Left kidney (tissue), 8 donors: Measurements from ENCODE around the gene OR10J1. TPM values are rescaled to one million over a fixed set of nuclear protein-coding genes. Genes with fewer than 3 reads are reported as not detected.
"Not testable (repeated sequence)": the region's sequence is repeated elsewhere in the genome, so short reads cannot be mapped to it uniquely, and the experiment has no call there.

Experiments used
- DNase-seq: peaks from one replicate; pipeline ENCODE4 v3.0.0-alpha.2; 2013
- long read RNA-seq, 8 donors: transcript quantifications; one replicate each; lab custom pipeline, GENCODE V29; 2026
- polyA plus RNA-seq: library from polyadenylated mRNA; unstranded; fragments of 120-200 nt; gene quantifications from one replicate; pipeline ENCODE4 v1.2.1, GENCODE V29; 2013; ENCODE audit not compliant: insufficient read length

The OR10J1 gene, protein sequence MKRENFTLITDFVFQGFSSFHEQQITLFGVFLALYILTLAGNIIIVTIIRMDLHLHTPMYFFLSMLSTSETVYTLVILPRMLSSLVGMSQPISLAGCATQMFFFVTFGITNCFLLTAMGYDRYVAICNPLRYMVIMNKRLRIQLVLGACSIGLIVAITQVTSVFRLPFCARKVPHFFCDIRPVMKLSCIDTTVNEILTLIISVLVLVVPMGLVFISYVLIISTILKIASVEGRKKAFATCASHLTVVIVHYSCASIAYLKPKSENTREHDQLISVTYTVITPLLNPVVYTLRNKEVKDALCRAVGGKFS
- 0.03 TPM for polyA plus RNA-seq
- long read RNA-seq, donor 1, result 0 reads
- long read RNA-seq, donor 2, result 0 reads
- long read RNA-seq, donor 3, result 0 reads
- long read RNA-seq, donor 4, result 0 reads
- long read RNA-seq, donor 5, result 0 reads
- long read RNA-seq, donor 6, result 0 reads
- long read RNA-seq, donor 7, result 0 reads
- long read RNA-seq, donor 8, result 0 reads

DNA sequence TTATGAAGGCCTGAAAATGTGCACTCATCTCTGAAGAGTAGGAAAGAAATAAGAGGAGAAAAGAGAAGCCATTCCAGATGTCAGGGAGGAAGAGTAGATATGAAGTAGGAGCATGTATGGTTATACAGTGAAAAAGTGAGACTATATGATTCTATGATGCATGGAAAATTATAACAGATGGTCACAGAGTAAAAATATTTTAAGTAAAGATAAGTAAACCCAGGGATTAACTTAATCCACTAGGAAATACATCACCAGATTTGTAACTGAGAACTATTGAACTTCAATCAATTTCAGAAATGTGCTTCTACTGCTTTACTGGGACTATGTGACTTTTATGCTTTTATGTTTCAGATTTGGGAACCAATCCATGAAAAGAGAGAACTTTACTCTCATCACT, at the start of gene OR10J1:
TSS of gene OR10J1 (plus strand) at position 301 of the 400 bp plus-strand sequence. CDS start at position 371, 70 bp downstream.
- no peak for DNase-seq

DNA sequence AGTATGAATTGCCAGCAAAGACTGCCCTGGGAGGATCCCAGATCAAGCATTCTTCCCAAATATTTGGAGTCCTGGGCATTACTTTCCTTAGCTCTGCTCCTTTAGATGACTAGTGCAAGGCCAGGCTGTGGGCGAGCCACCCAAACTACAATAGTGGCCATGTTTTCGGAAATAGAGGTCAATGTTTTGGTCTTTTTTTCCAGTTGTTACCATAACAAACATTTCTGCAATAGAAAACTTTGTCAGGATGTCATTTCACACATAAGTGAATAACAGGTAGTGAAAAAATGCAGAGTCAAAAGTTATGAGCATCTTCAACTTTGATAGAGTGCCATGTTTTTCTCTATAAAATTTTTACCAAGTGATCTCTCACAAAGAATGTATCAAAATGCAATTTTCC, 32.7 kb upstream of the OR10J1 start:
- no peak for DNase-seq

DNA sequence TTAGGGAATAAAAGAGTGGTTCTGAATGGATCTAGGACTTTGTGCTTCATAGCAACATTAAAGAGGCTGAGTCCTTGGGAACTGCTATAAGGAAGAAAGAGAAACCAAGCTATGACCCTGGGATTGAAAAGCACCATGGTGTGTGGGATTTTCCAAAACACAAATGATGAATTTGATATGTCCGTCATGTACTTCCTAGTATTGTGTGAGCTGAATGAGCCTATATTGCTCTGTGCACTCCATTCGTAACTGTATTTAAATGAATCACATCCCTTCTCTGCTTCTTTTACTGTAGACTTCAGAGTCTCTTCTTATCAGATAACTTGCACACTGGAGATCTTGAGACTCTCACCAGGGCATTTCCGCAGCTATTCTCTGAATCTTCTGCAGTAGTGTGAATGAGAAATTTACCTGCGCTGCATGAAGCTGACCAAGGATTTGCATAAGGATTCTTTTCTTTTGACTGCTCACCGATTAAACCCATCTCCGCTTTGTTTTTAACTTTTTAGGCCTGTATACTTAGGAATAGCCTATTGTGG, 30.6 kb upstream of the OR10J1 start:
- DNase-seq, result no peak

DNA sequence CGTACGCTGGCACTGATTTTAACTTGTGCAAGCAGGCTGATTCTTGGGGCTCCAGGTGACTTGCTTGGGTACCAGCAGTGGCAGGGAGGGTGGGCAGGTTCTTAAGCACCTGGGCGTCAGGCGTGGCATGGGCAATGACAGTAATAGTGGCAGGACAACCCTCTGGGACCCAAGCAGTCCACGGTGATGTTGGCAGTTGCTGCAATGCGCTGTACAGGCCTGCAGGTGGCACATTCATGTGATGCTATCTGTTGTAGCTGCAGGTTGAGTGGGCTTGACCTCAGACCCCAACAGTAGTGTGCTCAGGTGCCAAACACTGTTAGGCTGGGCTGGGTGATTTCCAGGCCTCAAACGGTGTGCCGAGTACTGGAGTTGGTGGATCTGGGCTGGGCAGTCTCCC, 17.7 kb upstream of the OR10J1 start:
- no peak for DNase-seq

DNA sequence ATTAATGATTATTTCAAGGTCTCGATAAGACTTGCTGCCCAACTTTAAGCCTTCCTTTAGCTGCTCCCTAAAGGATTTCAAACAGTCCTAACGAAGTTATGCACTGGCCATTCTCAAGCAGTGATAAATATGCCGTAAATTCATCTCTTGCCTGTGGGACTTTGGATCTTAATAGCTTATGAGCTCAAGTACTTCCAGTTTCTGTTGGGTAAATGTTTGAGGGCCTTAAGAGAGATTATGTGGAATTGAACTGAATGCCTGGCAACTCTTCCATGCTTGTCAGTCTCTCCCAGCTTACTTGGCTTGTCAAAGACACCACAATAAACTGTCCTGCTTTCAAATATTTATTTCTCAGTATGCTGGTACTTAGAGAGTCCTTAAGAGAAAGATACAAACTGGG, 11.0 kb upstream of the OR10J1 start:
- DNase-seq, result no peak

DNA sequence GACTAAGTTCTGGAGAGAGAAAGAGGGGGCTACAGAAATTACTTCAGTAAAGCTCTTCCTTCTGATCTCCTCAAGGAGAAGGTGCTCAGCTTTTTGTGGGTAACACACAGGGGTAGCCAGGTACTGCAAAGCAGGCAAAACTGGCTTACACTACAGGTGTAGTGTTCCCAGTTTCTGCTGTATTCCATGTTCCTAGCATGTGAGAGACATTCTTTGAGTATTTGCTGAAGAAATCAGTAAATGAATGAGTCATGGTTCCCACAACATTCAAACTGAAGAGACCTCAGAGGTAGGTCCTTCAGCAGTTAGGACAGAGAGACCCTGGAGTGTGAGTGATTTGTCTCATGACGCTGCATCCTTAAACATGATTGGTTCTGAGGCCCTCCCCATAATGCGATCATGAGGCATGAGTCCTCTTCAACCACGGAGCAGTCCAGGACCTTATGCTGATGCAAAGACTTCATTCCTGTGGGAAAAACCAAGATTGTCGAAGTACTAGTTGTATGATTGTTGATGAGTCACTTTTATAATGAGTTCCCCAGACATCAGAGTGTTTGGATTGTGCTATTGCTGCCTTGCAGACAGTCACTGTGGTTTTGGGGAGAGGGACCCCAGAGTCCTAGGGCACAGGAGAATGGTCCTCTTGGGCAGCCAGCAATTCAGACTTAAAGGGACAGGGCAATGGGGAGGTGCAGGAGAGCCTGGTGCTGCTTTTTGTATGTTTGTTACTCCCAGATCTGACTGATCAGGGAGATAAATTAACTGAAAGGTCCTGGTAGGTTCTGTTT, 10.3 kb upstream of the OR10J1 start:
- DNase-seq, result no peak

DNA sequence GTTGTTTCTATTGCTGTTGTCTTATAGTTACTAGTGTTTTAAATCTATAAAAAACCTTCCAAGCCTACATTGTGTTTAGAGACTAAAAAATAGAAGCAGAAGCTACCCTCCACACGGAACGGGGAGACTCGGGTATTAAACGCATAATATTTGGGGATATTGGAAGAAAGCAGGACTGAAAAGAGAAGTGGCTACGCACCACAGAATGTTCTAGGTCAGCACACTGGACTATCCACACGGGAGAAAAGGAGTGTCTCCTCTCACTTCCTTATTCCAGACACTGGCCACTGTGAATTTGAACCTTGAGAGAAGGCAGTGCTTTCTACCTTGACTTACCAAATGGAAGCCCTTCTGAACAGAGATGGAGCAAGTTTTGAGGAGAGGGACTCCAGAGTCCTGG, 8.5 kb upstream of the OR10J1 start:
- no peak for DNase-seq

DNA sequence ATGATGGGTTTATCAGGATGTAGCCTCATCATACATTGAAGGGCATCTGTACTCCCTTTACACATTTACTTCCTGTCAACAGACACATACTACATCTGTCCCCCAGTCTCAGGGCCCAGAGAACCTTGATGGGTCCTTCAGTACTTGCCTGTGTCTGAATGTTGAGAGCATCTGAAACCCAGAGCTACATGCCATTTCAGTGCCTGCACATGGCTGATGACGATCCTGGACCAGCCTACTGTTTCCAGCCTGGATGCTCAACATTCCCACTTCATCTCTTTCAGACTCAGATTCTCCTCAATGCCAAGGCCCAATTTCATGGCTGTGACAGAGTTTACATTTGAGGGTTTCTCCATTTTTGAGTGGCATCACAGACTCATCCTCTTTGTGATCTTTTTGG, 7.6 kb upstream of the OR10J1 start, which contains the start of gene OR10J4:
TSS of gene OR10J4 (plus strand) at position 301 of the 400 bp plus-strand sequence.
- no peak for DNase-seq

DNA sequence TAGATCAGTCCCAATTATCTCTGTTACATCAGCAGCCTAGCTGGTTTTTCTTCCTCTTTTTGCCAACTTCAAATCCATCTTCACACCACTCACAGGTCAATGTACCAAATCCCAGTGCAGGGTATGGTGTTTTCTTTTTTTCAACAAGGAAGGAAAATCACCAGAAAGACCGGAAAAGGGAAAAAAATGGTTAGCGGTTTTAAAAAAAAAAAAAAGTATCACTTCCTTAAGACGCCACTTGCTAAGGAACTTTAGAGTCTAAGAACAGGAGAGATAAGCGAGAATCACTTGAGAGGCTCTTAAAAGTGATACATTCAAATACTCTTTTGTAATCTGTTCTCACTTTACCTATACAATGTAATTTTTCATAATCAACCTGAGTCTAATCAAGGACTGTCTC, 3.1 kb upstream of the OR10J1 start:
- no peak for DNase-seq

DNA sequence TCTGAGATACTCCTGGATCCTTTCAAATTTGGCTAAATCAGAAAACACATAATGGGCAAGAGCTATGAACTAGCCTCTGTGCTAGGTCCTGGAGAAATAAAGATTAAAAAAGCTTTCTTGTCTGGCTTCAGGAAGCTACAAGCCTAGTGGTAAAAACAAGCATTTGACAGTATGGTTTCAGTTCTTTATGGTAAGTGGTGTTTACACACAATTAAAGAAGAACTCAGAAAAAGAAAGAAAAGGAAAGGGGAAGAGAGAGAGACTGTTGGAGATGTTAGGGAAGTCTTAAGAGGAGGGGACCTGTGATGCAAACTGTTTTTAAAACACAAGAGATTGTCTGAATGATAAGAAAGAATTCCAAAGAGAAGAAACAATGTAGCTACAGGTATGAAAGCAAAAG, 1.8 kb downstream of the OR10J1 start:
- no peak for DNase-seq

DNA sequence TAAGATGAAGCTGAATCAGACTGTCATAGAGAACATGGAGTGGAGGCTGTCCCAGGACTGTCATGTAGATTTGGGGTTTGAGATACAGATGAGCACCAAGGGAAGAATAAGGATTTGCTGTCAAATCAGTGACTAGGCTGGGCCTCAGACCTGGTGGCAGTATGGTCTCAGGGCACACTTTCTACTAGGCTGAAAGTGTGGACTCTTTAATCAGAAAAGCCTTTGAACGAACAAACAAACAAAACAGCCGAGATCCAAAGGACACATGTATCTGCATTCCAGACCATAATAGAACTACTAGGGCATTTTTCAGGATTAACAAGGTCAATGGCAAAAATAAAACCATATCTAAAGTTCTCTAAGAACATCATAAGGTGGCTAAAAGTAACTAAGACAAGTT, 2.9 kb downstream of the OR10J1 start:
- DNase-seq, result no peak

DNA sequence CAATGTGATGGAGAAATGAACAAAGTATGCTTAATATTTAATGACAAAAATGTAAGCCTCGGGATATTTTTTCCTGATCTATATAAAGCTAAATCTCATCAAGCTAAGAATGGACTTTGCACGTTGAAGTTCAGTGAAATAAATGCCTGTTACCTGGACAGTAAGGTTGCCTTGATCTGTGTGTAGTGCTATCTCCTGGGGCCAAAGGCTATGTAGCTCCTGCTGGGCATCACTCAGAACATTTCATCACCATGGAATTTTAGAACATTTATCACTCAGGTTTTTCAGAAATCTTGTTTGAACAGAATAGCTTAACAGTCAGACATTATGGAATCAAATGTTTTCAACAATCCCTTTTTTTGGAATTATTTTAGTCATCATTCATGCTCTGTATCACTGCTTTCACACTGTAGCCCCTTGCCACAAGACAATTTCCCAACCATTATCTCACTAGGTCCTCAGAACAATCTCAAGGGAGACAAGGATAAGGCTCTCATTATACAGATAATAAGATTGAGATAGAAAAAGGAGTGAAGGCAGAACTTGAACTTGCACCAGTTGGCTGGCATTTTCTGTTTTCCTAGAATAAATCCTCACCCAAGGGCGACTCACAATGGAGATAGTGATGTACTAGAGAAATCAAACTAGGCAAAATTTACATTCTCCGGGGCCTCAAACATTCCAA, 3.7 kb downstream of the OR10J1 start:
- DNase-seq, result no peak

DNA sequence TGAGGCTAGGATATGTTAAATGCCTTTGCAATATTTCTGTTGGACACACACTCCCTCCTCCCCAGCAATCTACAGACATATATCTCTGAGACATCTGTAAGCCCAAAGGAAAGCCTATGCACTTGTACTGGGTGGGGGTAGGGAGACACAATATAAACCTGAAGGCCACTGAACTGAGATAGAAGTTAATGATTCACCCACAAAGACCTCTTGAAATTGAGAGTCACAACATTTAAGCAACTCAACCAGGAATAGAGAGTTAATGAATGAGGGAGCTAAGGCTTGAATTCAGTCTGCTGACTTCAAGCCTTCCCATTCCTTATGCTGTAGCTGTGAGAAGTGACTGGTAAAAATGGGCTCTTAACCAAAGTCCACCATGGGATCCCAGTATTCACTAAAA, 5.0 kb downstream of the OR10J1 start:
- peak; percentile 15 for DNase-seq

DNA sequence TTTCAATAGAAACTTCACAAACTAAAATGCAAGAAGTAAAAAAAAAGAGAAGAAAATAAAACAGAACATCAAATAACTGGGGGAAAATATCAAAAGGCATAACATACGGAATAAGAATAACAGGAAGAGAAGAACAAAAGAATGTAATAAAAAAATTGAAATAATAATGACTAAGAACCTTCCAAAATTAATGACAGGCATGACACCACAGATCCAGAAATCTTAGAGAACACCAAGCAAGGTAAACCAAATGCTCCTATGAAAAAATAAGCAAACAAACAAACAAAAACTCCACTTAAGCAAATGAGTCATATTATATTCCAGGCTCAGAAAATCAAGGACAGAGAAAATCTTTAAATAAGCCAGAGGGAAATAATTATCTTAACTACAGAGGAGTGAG, 8.7 kb downstream of the OR10J1 start:
- DNase-seq, result no peak

DNA sequence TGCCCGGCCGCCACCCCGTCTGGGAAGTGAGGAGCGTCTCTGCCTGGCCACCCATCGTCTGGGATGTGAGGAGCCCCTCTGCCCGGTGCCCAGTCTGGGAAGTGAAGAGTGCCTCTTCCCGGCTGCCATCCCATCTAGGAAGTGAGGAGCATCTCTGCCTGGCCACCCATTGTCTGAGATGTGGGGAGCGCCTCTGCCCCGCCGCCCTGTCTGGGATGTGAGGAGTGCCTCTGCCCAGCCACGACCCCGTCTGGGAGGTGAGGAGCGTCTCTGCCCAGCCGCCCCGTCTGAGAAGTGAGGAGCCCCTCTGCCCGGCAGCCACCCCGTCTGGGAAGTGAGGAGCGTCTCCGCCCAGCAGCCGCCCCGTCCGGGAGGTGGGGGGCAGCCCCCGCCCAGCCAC, 10.1 kb downstream of the OR10J1 start:
- DNase-seq, result not testable (repeated sequence)

DNA sequence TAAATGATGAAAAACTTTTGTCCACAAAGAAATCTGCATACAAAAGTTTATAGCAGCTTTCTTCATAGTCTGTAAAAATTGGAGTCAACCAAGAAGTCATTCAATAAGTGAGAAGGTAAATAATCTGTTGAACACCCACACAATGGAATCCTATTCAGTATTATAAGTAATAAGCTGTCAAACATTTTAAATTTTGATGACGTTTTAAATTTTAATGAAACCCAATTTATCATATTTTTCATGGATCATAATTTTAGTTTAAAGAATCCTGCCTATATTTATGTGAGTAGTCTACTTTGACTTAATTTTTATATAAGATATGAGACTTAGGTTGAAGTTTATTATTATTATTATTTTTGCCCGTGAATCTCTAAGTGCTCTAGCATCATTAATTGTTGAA, 20.0 kb downstream of the OR10J1 start:
- no peak for DNase-seq

DNA sequence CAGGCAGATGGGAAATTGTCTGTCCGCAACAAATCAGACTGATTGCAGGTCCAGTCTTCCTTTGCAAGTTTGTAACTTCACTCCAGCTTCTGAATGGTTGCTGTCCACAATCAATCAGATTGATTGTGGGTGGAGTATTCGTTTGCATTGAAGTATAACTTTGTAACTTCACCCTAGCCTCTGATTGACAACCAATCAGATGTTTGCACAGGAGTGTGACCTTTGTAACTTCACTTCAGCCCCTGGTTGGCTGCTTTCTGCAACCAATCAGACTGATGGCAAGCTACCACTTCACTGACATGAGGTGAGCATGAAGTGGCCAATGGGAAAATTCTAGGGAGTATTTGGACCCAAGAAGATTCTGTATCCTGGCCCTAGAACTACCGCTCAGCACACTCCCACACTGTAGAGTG, 25.7 kb downstream of the OR10J1 start:
- DNase-seq, result no peak

DNA sequence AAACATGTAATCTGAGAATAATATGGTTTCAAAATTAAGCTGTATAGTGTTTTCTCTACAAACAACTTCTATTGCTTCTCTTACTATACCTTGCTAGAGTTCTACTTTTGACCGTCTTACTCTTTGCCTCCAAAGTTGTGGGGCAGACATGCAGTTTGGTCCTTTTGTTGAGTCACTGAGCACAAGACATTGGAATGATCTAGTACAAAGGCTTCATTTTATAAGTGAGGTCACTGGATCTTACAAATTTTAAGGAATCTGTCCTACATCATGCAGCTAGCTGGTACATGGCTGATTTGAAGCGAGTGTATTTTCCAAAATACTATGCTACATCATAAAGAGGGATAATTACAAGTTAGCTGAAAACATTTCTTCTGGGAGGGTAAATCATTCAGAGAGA, 28.8 kb downstream of the OR10J1 start:
- no peak for DNase-seq

DNA sequence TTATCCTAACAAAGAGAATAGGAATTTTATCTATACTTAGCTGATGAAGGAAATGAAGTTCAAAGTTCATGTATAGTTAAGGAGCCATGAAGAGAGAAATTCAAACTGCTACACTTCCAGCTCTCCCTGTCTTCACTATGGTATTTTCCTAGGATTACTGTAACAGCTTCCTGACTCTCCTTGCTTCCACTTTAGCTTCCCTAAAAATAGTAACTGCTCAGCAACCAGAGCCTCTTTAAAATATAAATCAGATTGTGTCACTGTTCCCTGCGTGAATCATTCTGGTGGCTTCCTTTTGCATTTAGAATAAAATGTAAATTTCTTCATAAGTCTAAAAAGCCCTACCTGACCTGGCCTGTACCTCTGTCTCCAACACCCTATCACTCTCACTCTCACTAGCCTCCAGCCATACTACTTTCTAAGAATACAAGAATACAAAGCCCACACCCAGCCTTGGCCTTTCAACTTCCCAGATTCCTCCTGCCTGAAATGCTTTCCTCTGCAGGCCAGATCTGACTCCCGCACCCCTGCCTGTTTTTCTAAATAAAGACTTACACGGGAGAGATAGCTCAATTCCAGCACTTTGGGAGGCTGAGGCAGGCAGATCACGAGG, 30.5 kb downstream of the OR10J1 start:
- DNase-seq, result peak; percentile 3

DNA sequence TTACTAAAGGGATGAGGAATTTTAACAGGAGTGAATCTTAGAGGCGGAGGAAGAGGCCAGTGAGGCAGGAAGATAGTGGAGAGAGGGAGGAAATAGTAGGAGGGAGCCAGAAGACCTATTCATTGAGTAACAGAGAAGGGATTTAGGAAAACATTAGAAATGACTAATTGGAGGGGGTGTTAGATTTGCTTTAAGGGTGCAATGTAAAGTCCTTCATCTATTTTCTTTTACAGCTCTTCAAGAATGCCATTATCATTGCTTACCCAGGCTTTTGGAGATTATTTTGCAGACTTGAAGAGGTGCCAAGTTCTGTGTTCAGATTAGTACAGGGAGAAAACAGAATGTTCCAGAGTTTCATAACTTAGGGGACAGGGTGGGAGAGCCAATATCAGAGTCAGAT, 33.8 kb downstream of the OR10J1 start:
- DNase-seq, result no peak

DNA sequence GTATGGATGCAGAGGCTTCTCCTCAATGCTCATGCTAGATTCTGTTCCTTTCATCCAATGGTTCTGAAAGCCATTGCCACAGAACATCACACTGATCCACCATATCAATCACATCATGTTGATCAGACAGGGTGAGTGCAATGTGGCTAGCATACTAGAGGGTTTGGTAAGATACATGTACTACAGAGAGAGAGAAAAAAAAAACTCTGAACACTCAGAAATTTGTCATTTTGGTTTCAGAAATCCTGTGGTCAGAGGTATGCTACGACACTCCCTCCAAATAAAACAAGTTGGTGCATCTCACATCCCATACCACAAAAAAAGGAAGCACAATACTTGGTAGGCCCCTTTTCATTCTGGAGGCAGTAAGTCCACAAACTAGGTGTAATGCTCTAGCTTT, 35.4 kb downstream of the OR10J1 start:
- no peak for DNase-seq

DNA sequence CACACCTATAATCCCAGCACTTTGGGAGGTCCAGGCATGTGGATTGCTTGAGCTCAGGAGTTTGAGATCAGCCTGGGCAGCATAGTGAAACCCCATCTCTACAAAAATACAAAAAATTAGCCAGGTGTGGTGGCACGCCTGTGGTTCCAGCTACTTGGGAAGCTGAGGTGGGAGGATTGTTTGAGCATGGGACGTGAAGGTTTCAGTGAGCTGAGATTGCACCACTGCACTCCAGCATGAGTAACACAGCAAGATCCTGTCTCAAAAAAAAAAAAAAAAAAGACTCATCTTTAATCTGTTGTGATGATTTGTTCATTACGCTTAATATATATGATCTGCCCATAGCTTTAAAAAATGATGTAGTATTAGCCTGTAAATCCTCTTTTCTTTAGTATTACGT, 44.0 kb downstream of the OR10J1 start:
- no peak for DNase-seq
